NB4 (cell line): ENCODE data around the gene ZNF460.

Experiments
- DNase-seq: peaks from one replicate; pipeline ENCODE4 v3.0.0; 2010; ENCODE audit warnings: low read depth
- H3K4me3 ChIP-seq: one replicate; pipeline ENCODE4 v1.5.1; 2011; ENCODE audit warnings: mild to moderate bottlenecking, low read depth, low read length, moderate library complexity
- CTCF ChIP-seq: IDR thresholded peaks from one replicate; pipeline ENCODE4 v1.5.1; 2012; ENCODE audit warnings: low read depth, low read length
- MAX ChIP-seq: IDR thresholded peaks from 2 replicates; pipeline ENCODE4 v1.6.1; 2011; ENCODE audit warnings: low read depth, low read length
- MYC ChIP-seq: IDR thresholded peaks from 2 replicates; pipeline ENCODE4 v1.6.1; 2011; ENCODE audit warnings: low read depth, low read length
- POLR2A ChIP-seq: IDR thresholded peaks from 2 replicates; pipeline ENCODE4 v1.6.1; 2011; ENCODE audit warnings: mild to moderate bottlenecking; ENCODE audit not compliant: insufficient read length; ENCODE audit errors: extremely low read depth

ZNF460 gene

GRCh38 chr19:57280165-57280961 lies at the start of gene ZNF460:
Gene ZNF460 (plus strand): TSS chr19:57280485. CDS start chr19:57280807, 322 bp downstream.
- TF ChIP-seq CTCF (no peak), POLR2A (peak; percentile 30), MYC (peak; percentile 62), MAX (peak; percentile 67; the same call in 1 of the 2 replicates)

GRCh38 chr19:57231686-57232085 lies 48.6 kb upstream of the ZNF460 start:
- no peak overlapping the region for H3K4me3 ChIP-seq
- no peak for DNase-seq

More at GRCh38 chr19:57280165-57280961, at the start of gene ZNF460:
- peak; percentile 94 for DNase-seq
- H3K4me3 ChIP-seq = peak within 1 kb of the TSS; percentile 87

GRCh38 chr19:57233207-57233606 lies 47.1 kb upstream of the ZNF460 start:
- no peak overlapping the region for H3K4me3 ChIP-seq
- no peak for TF ChIP-seq POLR2A
- TF ChIP-seq CTCF = no peak
- TF ChIP-seq MAX = no peak
- no peak for TF ChIP-seq MYC
- no peak for DNase-seq

More at GRCh38 chr19:57231686-57232085, 48.6 kb upstream of the ZNF460 start:
- TF ChIP-seq MAX (no peak), MYC (no peak)

GRCh38 chr19:57239982-57240310 lies 40.3 kb upstream of the ZNF460 start:
- no peak for DNase-seq

GRCh38 chr19:57240311-57241090 lies 39.8 kb upstream of the ZNF460 start, which contains the start of gene ZNF805:
Gene ZNF805 (plus strand): TSS chr19:57240632. CDS start chr19:57240892, 260 bp downstream.
- H3K4me3 ChIP-seq = peak within 1 kb of the TSS; percentile 87
- peak; percentile 90 for DNase-seq
- TF ChIP-seq MAX (peak; percentile 80), CTCF (no peak), MYC (peak; percentile 77), POLR2A (peak; percentile 36)

More at GRCh38 chr19:57239982-57240310, 40.3 kb upstream of the ZNF460 start:
- peak overlapping the region; percentile 7 for H3K4me3 ChIP-seq
- TF ChIP-seq POLR2A = no peak
- no peak for TF ChIP-seq MAX
- no peak for TF ChIP-seq CTCF
- no peak for TF ChIP-seq MYC
